RCC 7860 (cell line): Measurements from ENCODE around the gene RTRAF.

Experiments
- DNase-seq: peaks from one replicate; pipeline ENCODE4 v3.0.0-alpha.2; 2015; ENCODE audit warnings: low spot score
- FAIRE-seq: peaks from 2 replicates; lab custom pipeline; 2012; peaks lifted over from hg19 to GRCh38; lab: Jason Lieb, UNC

Gene RTRAF

GRCh38 chr14:52020161-52020714 lies 30.9 kb downstream of the RTRAF start:
- FAIRE-seq (no peak), DNase-seq (no peak)

GRCh38 chr14:52020866-52021717 lies 31.7 kb downstream of the RTRAF start:
- FAIRE-seq (no peak), DNase-seq (no peak)

- no peak for DNase-seq
- no peak for FAIRE-seq
Observed at GRCh38 chr14:52021957-52022600, 32.7 kb downstream of the RTRAF start.

- DNase-seq: no peak
- no peak for FAIRE-seq
Observed at GRCh38 chr14:52023518-52023917, 34.2 kb downstream of the RTRAF start.

- FAIRE-seq (no peak), DNase-seq (no peak)
Observed at GRCh38 chr14:52025310-52025709, 36.0 kb downstream of the RTRAF start.

GRCh38 chr14:52026017-52026660 lies 36.8 kb downstream of the RTRAF start:
- FAIRE-seq: no peak
- DNase-seq: no peak

GRCh38 chr14:52026901-52027300 lies 37.6 kb downstream of the RTRAF start:
- FAIRE-seq: no peak
- no peak for DNase-seq

GRCh38 chr14:52029881-52030280 lies 40.5 kb downstream of the RTRAF start:
- no peak for DNase-seq
- no peak for FAIRE-seq

GRCh38 chr14:52031781-52032180 lies 42.4 kb downstream of the RTRAF start:
- peak; percentile 6 for DNase-seq

GRCh38 chr14:52032204-52032801 lies 43.0 kb downstream of the RTRAF start:
- no peak for FAIRE-seq
- no peak for DNase-seq

More at GRCh38 chr14:52031781-52032180, 42.4 kb downstream of the RTRAF start:
- FAIRE-seq: no peak

- no peak for FAIRE-seq
- no peak for DNase-seq
Observed at GRCh38 chr14:52033101-52033642, 43.8 kb downstream of the RTRAF start.

- no peak for FAIRE-seq
- DNase-seq: no peak
Observed at GRCh38 chr14:52039124-52039815, 49.9 kb downstream of the RTRAF start.

- FAIRE-seq: no peak
- no peak for DNase-seq
Observed at GRCh38 chr14:52040598-52040997, 51.3 kb downstream of the RTRAF start.

- no peak for DNase-seq
- FAIRE-seq: no peak
Observed at GRCh38 chr14:52042371-52043289, 53.3 kb downstream of the RTRAF start.

GRCh38 chr14:52043690-52044089 lies 54.3 kb downstream of the RTRAF start:
- DNase-seq (peak; percentile 5), FAIRE-seq (no peak)

- peak; percentile 80 for DNase-seq
- FAIRE-seq: peak; percentile 89
Observed at GRCh38 chr14:52044791-52045522, 55.6 kb downstream of the RTRAF start.

- no peak for DNase-seq
- FAIRE-seq: no peak
Observed at GRCh38 chr14:52046376-52046917, 57.1 kb downstream of the RTRAF start.

- FAIRE-seq (no peak), DNase-seq (no peak)
Observed at GRCh38 chr14:52048116-52048515, 58.8 kb downstream of the RTRAF start.
